ENCODE measurements around the gene TPP1. TPM values are rescaled to one million over a fixed set of nuclear protein-coding genes. Genes with fewer than 3 reads are reported as not detected.

TPP1 gene
- total and polyA plus RNA-seq, 2 of the 13 experiments (the other 11 are each of a cell fraction or from before 2014, with no cell fraction given) = 13.9 to 74.6 TPM

DNA sequence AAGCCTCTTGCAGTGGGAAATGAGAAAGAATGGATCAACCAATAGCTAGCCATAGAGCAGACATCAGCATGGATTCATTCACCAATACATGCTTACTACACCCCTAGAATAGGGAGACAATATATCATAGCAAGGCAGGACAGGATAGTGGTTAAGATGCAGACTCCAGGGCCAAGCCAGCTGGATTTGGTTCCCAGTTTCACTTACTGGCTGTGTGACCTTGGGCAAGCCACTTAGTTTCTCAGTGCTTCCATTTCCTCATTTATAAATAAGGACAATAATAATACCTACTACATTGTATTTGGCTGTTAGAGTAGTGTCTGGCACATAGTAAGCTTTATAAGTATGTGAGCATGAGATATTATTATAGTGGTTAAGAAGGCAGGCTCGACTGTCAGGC lies 29.3 kb upstream of the TPP1 start:
- Histone ChIP-seq H3K9me3 (ENCODE audit: low read length) (no peaks in the 10 kb centered on the region), H3K4me3 (replicated peaks in 1 of 3; ENCODE audit: insufficient read depth in 1 of 3, low read depth in 2 of 3, low read length in 3 of 3) (no peak overlapping the region), H3K79me2 (ENCODE audit: insufficient read depth, low read length) (no peaks in the 10 kb centered on the region), H4K20me1 (ENCODE audit: insufficient read depth, low read length) (no peaks in the 10 kb centered on the region; the same call in 1 of the 2 replicates), H3K36me3 (replicated peaks in 1 of 2; ENCODE audit: control insufficient read depth in 1 of 2, insufficient read depth in 2 of 2, low read length in 2 of 2) (no peaks in the 10 kb centered on the region), H3K4me1 (ENCODE audit: insufficient read depth, low read length) (no peaks in the 10 kb centered on the region), H2AFZ (ENCODE audit: low read length) (no peak overlapping the region), H3K9ac (ENCODE audit: insufficient read depth, low read depth, low read length) (no peak overlapping the region), H3K4me2 (ENCODE audit: low read depth, low read length) (no peak overlapping the region), H3K27me3 (ENCODE audit: control insufficient read depth in 1 of 2, insufficient read depth in 2 of 2, low read length in 2 of 2) (peaks cover 3 to 100% of the 10 kb centered on the region in 2 experiments; a peak in 4 of 5 replicates), H3K27ac (ENCODE audit: extremely low read length, insufficient read depth, low read length) (no peak overlapping the region)
- TF ChIP-seq, protein P1, sequence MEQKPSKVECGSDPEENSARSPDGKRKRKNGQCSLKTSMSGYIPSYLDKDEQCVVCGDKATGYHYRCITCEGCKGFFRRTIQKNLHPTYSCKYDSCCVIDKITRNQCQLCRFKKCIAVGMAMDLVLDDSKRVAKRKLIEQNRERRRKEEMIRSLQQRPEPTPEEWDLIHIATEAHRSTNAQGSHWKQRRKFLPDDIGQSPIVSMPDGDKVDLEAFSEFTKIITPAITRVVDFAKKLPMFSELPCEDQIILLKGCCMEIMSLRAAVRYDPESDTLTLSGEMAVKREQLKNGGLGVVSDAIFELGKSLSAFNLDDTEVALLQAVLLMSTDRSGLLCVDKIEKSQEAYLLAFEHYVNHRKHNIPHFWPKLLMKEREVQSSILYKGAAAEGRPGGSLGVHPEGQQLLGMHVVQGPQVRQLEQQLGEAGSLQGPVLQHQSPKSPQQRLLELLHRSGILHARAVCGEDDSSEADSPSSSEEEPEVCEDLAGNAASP (CRISPR knock-in tag; IDR thresholded peaks at IDR 0.05; ENCODE audit: borderline replicate concordance) = no peak
- no peak for TF ChIP-seq CHCHD3 (CRISPR knock-in tag; IDR thresholded peaks at IDR 0.05)
- TF ChIP-seq, protein P2, sequence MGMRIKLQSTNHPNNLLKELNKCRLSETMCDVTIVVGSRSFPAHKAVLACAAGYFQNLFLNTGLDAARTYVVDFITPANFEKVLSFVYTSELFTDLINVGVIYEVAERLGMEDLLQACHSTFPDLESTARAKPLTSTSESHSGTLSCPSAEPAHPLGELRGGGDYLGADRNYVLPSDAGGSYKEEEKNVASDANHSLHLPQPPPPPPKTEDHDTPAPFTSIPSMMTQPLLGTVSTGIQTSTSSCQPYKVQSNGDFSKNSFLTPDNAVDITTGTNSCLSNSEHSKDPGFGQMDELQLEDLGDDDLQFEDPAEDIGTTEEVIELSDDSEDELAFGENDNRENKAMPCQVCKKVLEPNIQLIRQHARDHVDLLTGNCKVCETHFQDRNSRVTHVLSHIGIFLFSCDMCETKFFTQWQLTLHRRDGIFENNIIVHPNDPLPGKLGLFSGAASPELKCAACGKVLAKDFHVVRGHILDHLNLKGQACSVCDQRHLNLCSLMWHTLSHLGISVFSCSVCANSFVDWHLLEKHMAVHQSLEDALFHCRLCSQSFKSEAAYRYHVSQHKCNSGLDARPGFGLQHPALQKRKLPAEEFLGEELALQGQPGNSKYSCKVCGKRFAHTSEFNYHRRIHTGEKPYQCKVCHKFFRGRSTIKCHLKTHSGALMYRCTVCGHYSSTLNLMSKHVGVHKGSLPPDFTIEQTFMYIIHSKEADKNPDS (CRISPR knock-in tag; IDR thresholded peaks at IDR 0.05) = no peak
- no peak for TF ChIP-seq ZNF253 (CRISPR knock-in tag; IDR thresholded peaks at IDR 0.05; ENCODE audit: borderline replicate concordance)
- TF ChIP-seq ZBTB7A (CRISPR knock-in tag; IDR thresholded peaks at IDR 0.05) = no peak
- TF ChIP-seq, protein P3, sequence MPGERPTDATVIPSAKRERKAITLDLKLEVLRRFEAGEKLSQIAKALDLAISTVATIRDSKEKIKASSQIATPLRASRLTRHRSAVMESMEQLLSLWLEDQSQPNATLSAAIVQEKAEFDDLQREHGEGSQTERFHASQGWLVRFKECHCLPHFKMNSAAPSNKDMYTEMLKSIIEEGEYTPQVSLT (CRISPR knock-in tag; IDR thresholded peaks at IDR 0.05; ENCODE audit: borderline replicate concordance, low read depth) = no peak
- no peak for TF ChIP-seq U2AF1 (optimal IDR thresholded peaks at IDR 0.05; ENCODE audit: low read depth, low read length)
- TF ChIP-seq GABPB1 (CRISPR knock-in tag; IDR thresholded peaks at IDR 0.05) = no peak
- TF ChIP-seq ONECUT2 (CRISPR knock-in tag; IDR thresholded peaks at IDR 0.05) = no peak
- TF ChIP-seq PCBP2 (optimal IDR thresholded peaks at IDR 0.05; ENCODE audit: low read depth, low read length, poor library complexity, severe bottlenecking) = no peak
- no peak for TF ChIP-seq HNF4A (CRISPR knock-in tag; IDR thresholded peaks at IDR 0.05)
- no peak for TF ChIP-seq NFE2L1 (CRISPR knock-in tag; IDR thresholded peaks at IDR 0.05; ENCODE audit: borderline replicate concordance)
- TF ChIP-seq, protein P4, sequence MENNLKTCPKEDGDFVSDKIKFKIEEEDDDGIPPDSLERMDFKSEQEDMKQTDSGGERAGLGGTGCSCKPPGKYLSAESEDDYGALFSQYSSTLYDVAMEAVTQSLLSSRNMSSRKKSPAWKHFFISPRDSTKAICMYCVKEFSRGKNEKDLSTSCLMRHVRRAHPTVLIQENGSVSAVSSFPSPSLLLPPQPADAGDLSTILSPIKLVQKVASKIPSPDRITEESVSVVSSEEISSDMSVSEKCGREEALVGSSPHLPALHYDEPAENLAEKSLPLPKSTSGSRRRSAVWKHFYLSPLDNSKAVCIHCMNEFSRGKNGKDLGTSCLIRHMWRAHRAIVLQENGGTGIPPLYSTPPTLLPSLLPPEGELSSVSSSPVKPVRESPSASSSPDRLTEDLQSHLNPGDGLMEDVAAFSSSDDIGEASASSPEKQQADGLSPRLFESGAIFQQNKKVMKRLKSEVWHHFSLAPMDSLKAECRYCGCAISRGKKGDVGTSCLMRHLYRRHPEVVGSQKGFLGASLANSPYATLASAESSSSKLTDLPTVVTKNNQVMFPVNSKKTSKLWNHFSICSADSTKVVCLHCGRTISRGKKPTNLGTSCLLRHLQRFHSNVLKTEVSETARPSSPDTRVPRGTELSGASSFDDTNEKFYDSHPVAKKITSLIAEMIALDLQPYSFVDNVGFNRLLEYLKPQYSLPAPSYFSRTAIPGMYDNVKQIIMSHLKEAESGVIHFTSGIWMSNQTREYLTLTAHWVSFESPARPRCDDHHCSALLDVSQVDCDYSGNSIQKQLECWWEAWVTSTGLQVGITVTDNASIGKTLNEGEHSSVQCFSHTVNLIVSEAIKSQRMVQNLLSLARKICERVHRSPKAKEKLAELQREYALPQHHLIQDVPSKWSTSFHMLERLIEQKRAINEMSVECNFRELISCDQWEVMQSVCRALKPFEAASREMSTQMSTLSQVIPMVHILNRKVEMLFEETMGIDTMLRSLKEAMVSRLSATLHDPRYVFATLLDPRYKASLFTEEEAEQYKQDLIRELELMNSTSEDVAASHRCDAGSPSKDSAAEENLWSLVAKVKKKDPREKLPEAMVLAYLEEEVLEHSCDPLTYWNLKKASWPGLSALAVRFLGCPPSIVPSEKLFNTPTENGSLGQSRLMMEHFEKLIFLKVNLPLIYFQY (CRISPR knock-in tag; IDR thresholded peaks at IDR 0.05; ENCODE audit: borderline replicate concordance) = no peak
- TF ChIP-seq JDP2 (CRISPR knock-in tag; IDR thresholded peaks at IDR 0.05; ENCODE audit: borderline replicate concordance) = no peak
- TF ChIP-seq, protein P5, sequence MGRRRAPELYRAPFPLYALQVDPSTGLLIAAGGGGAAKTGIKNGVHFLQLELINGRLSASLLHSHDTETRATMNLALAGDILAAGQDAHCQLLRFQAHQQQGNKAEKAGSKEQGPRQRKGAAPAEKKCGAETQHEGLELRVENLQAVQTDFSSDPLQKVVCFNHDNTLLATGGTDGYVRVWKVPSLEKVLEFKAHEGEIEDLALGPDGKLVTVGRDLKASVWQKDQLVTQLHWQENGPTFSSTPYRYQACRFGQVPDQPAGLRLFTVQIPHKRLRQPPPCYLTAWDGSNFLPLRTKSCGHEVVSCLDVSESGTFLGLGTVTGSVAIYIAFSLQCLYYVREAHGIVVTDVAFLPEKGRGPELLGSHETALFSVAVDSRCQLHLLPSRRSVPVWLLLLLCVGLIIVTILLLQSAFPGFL (CRISPR knock-in tag; IDR thresholded peaks at IDR 0.05) = no peak
- CTCF ChIA-PET (ENCODE audit: low intra/inter-chr PET ratio, low total read pairs) = no interaction called here
- intact Hi-C loops (cut with micrococcal nuclease; ENCODE audit: unreplicated experiment) = no loop called here
- POLR2A ChIA-PET = no interaction called here
- WGBS (ENCODE audit: low lambda C conversion rate) = 0% methylated on average over 1 of the region's 1 CpG
- no peak for ATAC-seq
- FAIRE-seq = no peak
- no TSS peak for BruUV-seq (replicated peaks)
- DNase-seq (ENCODE audit: low spot score) = no peak
- in situ Hi-C loops (cut with HindIII; ENCODE audit: extremely low pct_ligation_motif_present, low pct_unique_long_range_greater_than_20kb) = no loop called here

Data from HepG2 (cell line).